ENCODE data around the gene MLIP.

DNA sequence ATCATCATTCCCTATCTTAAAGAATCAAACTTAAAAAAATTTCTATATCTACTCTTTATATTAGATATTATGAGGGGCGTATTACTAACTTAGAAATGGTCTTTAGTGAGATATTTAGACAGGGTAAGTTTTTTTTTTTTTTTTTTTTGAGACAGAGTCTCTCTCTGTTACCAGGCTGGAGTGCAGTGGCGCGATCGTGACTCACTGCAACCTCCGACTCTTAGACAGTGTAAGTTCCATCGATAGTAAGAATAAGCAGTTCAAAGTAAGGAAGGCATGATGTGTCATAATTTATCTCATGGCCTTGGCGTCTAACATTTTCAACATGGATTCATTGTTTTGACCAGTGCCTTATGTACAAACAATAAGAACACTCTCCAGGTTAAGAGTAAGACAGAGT, 72.4 kb downstream of the MLIP start:
- no peak for TF ChIP-seq CTCF (IDR thresholded peaks at IDR 0.05 in 8 of 11, conservative IDR thresholded peaks at IDR 0.05 in 3 of 11)
- no peak for TF ChIP-seq POLR2AphosphoS5 (IDR thresholded peaks at IDR 0.05)

Data from spleen (tissue), 7 donors.